Right forelimb (tissue), 1 donor: ENCODE data around the gene TOPORS.

Source experiments
- DNase-seq: peaks from one replicate; pipeline ENCODE4 v3.0.0-alpha.2; 2018

The TOPORS gene

GRCh38 chr9:32501868-32502267, 50.5 kb downstream of the TOPORS start:
- DNase-seq: no peak

- DNase-seq: no peak
Observed at GRCh38 chr9:32500768-32501167, 51.6 kb downstream of the TOPORS start.

GRCh38 chr9:32497921-32498320, 54.5 kb downstream of the TOPORS start:
- no peak for DNase-seq

GRCh38 chr9:32490601-32491000, 61.8 kb downstream of the TOPORS start:
- no peak for DNase-seq
